ENCODE measurements around the gene LNPEP.

Gene LNPEP

DNA sequence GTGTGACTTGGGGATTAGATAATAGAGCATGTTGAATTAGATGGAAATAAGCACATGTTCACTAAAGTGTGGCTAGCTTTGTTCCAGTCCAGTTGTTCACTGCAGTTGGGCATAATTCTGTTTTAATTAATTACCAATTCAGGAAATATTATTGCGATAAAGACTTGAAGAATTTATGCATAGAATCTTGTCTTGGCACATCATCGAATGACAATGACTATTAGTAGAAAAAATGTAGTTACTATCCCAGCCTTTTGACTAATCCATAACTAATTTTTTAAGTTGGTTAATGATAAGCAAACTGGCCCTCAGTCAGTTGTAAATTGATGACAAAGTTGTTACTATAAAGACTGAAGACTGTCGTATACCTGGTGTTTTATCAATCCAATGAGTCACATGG lies 10.5 kb downstream of the LNPEP start:
- no peak overlapping the region for H3K27ac ChIP-seq

DNA sequence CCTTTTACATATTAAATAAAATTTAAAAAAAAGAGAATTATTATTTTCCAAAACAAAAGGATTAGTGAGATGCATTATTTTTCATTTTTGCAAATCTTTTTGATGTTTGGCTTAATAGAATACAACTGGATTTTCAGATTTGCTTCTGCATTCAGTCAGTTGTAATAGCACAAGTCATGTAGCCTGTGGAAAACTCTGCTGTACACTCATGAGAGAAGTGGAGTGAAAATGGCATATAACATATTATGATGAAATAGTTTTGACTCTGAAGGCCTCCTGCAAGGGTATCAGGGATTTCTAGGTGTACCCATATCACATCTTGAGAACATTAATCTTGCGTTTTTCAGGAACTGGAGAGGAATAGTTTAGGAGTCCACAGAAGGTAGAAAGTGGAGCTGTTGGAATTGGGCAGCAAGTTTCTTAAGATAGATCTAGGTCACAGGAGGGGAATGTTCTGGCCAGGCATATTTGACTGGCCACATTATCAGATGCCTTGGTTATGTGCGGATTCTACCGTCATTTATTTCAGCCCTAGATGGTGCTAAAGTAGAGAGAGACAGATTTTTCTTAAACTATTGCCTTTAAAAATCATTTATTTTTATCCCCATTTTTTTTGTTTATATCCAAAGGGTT lies 16.4 kb downstream of the LNPEP start:
- TF ChIP-seq, protein P1, sequence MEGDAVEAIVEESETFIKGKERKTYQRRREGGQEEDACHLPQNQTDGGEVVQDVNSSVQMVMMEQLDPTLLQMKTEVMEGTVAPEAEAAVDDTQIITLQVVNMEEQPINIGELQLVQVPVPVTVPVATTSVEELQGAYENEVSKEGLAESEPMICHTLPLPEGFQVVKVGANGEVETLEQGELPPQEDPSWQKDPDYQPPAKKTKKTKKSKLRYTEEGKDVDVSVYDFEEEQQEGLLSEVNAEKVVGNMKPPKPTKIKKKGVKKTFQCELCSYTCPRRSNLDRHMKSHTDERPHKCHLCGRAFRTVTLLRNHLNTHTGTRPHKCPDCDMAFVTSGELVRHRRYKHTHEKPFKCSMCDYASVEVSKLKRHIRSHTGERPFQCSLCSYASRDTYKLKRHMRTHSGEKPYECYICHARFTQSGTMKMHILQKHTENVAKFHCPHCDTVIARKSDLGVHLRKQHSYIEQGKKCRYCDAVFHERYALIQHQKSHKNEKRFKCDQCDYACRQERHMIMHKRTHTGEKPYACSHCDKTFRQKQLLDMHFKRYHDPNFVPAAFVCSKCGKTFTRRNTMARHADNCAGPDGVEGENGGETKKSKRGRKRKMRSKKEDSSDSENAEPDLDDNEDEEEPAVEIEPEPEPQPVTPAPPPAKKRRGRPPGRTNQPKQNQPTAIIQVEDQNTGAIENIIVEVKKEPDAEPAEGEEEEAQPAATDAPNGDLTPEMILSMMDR (conservative IDR thresholded peaks at IDR 0.05): no peak
- H3K27ac ChIP-seq: no peak overlapping the region

More for the DNA sequence above, 10.5 kb downstream of the LNPEP start:
- TF ChIP-seq, protein P1 (conservative IDR thresholded peaks at IDR 0.05): no peak

DNA sequence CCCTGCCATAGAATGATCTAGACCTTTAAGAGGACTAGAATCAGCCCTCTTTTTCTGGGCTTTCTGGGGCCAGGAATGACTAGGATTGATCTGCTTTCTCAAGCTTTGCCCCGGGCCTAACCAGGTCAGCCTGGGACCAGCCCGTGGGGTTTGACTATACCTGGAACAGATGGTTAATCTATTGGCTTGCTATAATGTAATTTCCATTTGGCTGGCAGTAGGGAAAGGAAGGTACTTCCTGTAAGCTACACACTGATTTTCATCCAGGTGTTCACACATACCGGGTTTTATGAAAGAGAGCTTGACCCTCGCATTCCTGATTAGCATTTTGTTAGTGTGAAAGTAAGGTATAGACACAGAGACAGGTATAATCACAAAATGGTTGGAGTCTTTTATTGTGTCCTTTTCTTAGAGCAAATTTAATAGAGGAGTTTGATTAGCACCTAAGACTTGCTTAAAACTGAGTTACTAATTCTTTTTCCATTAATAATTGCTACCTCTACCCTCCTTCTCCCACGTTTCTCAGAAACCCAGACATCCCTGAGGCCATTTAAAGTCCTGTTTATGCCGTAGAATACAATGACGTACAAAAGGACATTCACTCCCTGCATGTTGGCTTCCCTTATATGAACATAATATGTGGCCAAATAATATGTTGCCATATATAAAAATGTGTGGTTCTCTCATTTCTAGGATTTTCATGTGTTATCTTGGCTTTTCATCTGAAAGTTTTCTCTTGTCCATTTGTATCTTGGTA lies 17.3 kb downstream of the LNPEP start:
- TF ChIP-seq, protein P1 (conservative IDR thresholded peaks at IDR 0.05): no peak
- no peak overlapping the region for H3K27ac ChIP-seq

DNA sequence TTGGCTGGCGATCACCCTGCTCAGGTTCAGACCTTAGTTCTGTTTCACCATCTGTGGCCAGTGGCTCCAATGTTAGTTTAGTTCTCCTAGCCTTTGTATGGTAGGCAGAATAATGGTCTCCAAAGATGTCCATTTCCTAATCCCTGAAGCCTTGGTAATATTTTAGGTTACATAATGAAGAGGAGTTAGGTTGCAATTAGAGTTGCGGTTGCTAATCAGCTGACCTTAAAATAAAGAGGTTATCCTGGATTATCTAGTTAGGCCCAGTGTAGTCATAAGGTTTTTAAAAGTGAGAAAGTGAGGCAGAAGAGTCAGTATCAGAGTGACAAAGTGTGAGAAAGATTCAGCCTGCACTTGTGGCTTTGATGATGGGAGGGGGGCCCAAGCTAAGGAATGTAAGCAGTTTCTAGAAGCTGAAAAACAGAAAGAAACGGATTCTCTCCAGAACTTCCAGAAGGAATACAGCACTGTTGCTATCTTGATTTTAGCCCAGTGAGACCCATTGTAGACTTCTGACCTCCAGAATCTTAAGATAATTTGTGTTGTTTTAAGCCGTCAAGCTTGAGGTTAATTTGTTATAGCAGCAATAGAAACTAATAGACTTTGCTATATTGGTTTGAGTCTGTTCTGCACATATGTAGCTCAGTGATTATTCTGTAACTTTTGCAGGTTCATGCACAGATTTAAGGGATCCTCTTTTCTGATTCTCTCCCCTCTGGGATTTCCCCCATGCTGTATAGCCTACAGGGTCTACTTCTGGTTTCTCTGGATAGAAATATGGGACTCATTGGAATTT lies 21.6 kb downstream of the LNPEP start:
- H3K27ac ChIP-seq: no peak overlapping the region
- TF ChIP-seq, protein P1 (conservative IDR thresholded peaks at IDR 0.05): no peak

DNA sequence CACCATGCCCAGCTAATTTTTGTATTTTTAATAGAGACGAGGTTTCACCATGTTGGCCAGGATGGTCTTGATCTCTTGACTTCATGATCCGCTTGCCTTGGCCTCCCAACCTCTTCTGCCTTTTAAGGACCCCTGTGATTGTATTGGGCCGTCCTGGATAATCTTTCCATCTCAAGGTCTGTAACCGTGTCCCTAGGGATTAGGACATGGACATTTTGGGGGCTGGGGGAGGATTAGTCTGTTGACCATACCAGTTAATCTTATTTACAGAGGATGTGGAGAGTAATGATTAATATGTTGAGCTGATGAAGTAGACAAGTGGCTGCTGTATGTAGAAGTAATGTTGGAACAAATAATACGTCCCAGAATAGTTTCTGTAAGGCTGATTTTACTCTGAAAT lies 23.1 kb downstream of the LNPEP start:
- H3K27ac ChIP-seq: no peak overlapping the region
- TF ChIP-seq, protein P1 (conservative IDR thresholded peaks at IDR 0.05): no peak

DNA sequence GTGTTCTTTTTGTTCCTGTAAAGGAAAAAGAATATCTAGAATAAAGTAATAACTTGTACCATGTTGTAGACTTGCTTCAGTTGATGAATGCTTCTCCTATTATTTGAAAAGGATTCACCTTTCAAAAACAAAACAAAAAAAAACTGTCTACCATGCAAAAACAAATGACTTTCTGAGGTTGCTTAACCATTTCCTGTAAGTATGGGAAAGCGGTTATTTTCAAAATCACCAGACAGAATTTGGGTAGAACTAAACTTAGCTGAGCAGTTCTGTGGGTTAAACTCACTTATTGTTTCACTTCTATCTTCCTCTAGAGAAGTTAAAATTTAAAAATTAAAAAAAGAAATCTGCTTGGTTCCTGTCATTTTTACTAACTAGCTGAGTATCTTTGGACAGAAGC lies 25.2 kb downstream of the LNPEP start:
- TF ChIP-seq, protein P1 (conservative IDR thresholded peaks at IDR 0.05): no peak
- no peak overlapping the region for H3K27ac ChIP-seq

DNA sequence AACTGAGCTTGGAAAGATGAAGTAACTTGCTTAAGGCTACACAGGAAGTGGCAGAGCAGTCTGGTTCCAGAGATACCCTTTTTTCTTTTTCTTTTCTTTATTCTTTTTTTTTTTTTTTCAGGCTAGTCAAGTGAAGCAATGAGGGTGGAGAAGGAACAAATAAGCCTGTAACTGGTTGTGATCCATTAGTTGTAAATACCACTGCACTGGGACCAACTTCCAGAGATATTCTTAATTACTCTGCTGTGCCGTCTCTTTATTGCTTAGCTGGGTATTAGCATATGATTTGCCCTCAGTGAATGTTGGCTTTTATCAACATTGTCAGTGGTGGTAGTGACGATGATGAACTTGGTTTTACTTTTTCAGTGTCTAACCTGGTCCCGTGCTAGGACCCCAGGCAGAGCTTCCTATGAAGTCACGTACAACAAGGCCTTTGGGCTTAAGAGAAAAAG lies 26.7 kb downstream of the LNPEP start:
- TF ChIP-seq, protein P1 (conservative IDR thresholded peaks at IDR 0.05): no peak
- H3K27ac ChIP-seq: no peak overlapping the region

All from VCaP (cell line).